Omental fat pad (tissue), 4 donors: ENCODE data around the gene LRRC1. TPM values are rescaled to one million over a fixed set of nuclear protein-coding genes. Genes with fewer than 3 reads are reported as not detected.

Experiments used
- ATAC-seq: fragments of 150-250 bp; one replicate; pipeline ENCODE4 v1.9.1; 2016; ENCODE audit warnings: mild to moderate bottlenecking, moderate library complexity; ENCODE audit not compliant: low FRiP score
- DNase-seq: peaks from one replicate; pipeline ENCODE4 v3.0.0-alpha.2; 2019; ENCODE audit warnings: low spot score
- total RNA-seq, 4 donors: library from RNA; depleted of rRNA; stranded (reverse); fragments of >200 nt; gene quantifications; one replicate each; pipeline ENCODE4 v1.1.0, GENCODE V29; 2016
- TF ChIP-seq, protein P1 (sequence below), 3 donors: fragments of 450-650 bp; IDR thresholded peaks; one replicate each; pipeline ENCODE4 v1.5.1; 2016 to 2017; ENCODE audit warnings: antibody characterized with exemption in 3 of 3, mild to moderate bottlenecking in 3 of 3, moderate library complexity in 2 of 3

Gene LRRC1
- total RNA-seq: 10 to 100 TPM; 10.7 to 13.5 (median 13.0) TPM

DNA sequence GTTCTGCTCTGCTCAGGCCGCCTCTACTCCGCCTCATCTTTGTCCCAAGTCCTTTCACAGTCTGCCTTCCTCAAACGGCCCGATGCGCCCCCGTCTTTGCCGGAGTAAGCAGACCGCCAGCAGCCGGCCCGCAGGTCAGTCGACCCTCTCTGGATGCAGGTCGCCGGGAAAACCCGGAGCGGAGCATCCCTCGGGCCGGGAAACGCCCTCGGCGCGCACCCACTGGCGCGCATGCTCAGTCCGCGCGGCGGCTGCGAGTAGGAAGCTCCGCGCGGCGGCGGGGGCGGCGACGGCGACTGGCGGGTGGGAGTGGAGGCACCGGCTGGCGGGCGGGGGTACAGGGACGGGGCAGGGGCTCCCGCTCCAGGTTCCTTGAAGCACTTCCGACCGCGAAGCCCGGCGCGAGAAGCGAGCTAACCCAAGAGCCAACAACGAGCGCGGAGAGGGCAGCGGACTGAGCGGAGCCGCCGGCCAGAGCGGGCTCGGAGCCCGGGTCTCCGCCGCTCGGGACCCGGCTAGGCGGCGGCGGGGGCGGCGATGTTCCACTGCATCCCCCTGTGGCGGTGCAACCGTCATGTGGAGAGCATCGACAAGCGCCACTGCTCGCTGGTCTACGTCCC is at the start of gene LRRC1:
LRRC1 (plus strand) TSS at position 286 of the 620 bp plus-strand sequence; CDS start at position 538, 252 bp downstream.
- ATAC-seq: peak; percentile 90
- TF ChIP-seq, protein P1, sequence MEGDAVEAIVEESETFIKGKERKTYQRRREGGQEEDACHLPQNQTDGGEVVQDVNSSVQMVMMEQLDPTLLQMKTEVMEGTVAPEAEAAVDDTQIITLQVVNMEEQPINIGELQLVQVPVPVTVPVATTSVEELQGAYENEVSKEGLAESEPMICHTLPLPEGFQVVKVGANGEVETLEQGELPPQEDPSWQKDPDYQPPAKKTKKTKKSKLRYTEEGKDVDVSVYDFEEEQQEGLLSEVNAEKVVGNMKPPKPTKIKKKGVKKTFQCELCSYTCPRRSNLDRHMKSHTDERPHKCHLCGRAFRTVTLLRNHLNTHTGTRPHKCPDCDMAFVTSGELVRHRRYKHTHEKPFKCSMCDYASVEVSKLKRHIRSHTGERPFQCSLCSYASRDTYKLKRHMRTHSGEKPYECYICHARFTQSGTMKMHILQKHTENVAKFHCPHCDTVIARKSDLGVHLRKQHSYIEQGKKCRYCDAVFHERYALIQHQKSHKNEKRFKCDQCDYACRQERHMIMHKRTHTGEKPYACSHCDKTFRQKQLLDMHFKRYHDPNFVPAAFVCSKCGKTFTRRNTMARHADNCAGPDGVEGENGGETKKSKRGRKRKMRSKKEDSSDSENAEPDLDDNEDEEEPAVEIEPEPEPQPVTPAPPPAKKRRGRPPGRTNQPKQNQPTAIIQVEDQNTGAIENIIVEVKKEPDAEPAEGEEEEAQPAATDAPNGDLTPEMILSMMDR (IDR thresholded peaks at IDR 0.05): no peak
- peak; percentile 76 for DNase-seq

DNA sequence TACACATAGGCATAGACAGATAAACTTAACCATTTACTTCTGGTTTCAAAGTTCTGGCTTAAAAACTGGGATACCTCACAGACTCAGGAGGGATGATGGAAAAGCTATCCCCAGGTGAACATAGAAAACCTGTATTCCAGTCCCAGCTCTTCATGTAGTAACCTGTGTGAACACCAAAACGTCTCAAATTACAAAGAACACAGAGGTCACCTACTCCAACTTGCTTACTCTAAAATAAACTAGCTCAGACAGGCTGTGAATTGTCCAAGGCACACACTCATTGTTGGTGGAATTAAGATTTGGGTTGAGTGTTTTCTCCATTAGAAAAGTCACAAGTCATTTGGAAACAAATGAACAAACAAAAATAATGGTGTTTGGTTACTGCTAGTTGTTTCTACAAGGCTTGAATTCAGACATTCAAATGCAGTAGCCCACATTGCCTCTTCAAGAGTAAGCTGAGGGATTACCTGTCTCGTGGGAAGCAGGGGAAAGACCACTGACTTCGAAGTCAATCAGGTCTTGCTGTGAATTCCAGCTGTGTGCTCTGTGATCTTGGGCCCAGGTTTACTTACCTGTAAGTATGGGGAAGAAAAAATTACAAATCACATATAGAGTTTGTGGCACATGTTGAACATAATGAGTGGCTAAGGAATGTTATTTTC is 48.2 kb upstream of the LRRC1 start:
- ATAC-seq (no peak), DNase-seq (no peak)

DNA sequence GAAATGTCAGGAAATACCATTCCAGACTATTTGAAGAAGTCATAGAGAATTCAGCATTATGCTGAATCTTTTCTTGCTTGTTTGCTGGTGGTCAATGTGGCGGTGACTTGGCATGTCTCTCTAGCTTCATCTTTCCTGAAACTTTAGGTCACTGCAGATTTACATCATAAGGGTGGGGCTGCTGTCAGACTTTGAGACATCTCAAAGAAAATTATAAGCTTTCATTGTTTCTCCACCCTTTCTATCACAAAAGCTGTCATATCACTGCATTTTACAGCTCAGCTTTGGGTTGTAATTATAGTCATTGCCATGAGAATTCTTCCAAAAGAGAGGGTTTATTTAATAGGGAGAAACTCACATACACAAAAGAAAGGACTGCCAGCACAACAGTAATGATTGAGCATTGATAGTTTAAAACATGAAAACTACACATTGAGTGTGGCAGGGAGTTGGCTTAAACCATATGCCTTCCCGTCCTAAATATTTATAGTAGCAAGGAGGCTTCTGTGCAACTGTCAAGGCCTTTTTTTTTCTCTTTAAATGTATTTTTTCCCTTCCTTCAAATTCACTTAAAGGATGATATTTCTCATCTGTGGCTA is 44.7 kb upstream of the LRRC1 start:
- ATAC-seq (no peak), DNase-seq (no peak)
- TF ChIP-seq, protein P1 (IDR thresholded peaks at IDR 0.05): no peak

More for the DNA sequence above, 48.2 kb upstream of the LRRC1 start:
- TF ChIP-seq, protein P1 (IDR thresholded peaks at IDR 0.05): no peak

DNA sequence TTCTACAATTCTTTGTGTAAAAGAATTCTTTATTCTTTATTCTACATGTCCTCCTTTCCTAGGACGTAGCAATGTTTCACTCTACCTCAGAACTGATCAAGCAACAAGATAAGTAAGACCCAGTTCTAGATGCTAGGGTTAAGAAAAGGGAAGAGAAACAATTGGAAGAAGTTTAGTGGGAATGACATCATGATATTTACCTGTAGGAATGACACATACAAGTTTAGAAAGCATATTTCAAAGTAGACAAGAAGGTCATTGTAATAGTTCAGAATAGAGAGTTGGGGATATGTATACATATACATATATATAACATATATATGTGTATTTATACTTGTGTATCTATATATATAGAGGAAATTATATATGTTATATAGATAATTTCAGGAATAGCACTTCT is 43.4 kb upstream of the LRRC1 start:
- TF ChIP-seq, protein P1 (IDR thresholded peaks at IDR 0.05): no peak
- DNase-seq (no peak), ATAC-seq (no peak)

DNA sequence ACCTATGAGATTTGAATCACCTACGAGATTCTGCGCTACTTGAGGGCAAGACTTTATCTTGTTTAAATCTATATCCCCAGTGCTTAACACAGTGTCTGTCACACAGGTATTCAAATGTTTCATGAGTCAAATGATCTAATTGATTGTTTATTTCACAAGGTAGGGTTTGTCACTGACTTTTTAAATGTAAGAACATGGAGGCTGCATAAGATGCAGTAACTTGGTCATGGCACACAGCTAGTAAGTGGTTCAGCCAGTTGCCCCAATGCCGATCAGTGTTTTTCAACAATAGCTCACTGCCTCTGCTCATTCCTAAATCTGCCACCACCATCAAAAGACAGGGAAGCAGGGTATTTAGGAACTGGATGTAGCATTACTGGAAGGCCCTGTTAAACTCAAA is 42.4 kb upstream of the LRRC1 start:
- ATAC-seq (peak; percentile 26), DNase-seq (no peak)
- TF ChIP-seq, protein P1 (IDR thresholded peaks at IDR 0.05): no peak

DNA sequence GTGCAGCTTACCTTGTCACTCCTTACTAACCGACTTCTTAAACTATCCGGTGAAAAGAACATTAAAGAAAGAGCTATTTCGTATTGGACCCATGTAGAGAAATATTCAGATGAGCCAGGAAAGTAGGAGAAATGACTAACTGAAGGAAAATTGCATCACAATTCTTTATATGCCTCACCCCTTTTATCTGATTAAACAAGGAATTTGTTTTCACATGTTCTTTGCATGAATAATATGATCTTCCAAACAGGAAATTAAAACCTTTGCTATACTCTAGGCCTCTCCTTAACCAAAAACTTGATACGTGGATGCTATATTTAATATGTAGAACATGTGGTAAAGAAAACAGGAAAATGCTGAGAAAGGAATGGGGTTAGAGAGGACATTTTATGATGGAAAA is 41.9 kb upstream of the LRRC1 start:
- DNase-seq (no peak), ATAC-seq (peak; percentile 86)
- TF ChIP-seq, protein P1 (IDR thresholded peaks at IDR 0.05): no peak
